GM18907 (cell line): Measurements from ENCODE around the gene DYTN.

Source experiments
- ATAC-seq: cut with Tn5 transposase; IDR thresholded peaks from one replicate; pipeline ENCODE4 v1.9.1; 2021; ENCODE audit warnings: mild to moderate bottlenecking, moderate library complexity; ENCODE audit not compliant: unreplicated experiment

Gene DYTN

DNA sequence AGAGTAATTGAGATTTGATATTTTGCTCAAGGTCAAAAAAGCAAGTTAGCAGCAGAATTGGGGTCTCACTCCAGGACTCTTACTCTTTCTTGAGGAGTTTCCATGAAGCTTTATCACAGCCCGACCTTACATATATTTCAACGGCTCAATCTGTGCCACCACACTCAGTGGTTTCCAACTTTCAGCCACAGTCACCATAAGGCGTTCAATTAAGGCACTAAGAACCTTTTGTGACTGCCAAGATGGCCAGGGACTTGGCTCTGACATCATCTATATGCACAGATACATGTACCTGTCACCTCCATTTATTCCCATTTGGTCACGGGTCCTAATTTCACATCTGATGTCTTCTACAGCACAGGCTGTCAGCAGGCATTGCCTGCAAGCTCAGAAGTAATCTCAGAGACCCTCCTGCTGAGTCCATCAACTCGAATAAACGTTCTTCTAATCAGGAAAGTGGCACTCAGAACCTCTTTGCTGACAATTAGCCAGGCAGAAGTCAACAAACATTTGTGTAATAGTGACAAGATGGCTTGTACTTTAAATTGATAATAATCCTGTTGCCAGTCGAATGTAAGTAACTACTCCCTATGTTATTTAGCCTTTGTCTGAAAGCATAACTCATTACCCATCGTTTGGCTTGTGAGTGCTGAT lies 16.1 kb downstream of the DYTN start:
- ATAC-seq: no peak

DNA sequence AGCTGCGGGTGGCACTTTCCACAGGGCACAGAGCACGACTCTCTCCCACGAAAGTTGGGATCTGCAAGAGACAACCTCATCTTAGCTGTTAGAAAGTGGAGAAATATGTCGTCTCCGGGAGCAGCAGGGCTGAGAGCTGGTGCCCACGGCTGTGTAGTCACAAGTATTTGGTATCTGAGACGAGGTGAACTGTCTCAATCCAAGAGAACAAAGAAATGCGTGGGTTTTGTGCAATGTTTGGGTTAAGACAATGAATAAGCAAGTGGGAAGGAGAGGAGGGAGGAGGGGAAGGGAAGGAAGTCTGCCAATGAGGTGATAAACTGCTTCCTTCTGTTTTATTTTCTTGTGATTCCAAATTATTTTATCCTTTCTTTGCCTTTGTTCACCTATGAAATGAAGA lies 18.0 kb downstream of the DYTN start:
- no peak for ATAC-seq

DNA sequence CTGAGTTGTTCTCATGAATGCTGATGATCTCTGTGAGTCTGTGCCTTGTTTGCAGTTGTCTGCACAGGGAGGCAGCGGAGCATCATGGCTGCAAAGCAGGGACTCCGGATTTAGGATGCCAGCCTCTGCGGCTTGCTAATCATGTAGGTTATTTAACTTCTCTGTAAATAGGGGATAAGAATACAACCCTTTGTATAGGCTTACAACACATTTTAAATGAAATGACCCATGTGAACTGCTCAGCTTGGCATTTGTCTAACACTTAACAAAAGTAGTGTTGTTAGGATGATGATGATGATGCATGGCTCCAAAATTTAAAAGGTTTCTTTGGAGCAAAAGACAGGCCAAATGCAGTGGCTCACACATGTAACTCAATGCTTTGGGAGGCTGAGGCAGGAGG lies 19.4 kb downstream of the DYTN start:
- no peak for ATAC-seq

DNA sequence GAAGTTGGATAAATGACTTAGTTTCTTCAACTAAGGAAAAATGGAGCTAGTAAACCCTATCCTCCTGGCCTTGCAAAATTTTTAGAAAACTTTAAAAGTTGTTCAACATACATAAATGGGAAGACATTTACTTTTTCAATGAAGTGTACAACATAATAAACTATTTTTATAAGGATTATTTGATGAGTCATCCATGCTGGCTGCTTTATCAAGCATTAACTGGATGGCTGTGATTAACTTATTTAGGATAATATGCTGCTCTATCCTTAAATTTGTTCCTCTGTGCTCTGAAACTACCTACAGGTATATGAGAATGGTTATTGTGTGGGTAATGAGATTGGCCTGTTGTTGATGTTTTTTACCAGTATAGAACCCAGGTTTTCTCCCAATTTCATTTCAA lies 21.3 kb downstream of the DYTN start:
- no peak for ATAC-seq

DNA sequence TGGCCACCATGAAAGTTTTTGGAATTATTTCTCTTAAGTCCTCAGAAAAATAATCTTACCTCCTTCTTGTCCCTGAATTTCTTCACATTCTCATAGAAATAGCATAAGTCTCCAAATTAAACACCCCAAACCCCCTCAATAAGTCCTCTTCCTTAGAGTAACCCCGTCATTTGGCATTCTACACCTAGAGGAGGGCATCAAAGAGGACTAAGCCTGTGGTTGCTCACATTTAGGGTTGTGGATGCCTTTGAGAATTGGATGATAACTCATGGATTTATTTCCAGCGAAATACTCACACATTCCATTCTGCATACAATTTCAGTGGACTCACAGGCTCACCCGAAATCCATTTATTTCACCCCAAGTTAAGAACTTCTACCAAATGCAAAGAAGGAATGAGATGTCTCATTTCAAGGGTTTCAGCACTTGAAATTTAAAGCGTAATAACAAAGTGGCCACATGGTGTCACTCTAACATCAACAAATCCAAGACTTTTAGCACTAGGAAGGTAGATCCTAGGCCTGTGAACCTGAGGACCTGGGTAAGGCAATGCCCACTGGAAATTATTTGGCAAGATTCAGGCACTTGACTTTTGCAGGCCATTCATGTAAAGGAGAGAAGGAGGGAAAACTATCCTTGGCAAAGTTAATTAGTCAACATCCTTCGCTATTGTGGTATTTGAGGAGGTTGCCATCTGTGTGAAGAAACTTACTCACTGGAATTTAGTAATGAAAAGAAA lies 24.6 kb downstream of the DYTN start:
- ATAC-seq: peak; percentile 73

DNA sequence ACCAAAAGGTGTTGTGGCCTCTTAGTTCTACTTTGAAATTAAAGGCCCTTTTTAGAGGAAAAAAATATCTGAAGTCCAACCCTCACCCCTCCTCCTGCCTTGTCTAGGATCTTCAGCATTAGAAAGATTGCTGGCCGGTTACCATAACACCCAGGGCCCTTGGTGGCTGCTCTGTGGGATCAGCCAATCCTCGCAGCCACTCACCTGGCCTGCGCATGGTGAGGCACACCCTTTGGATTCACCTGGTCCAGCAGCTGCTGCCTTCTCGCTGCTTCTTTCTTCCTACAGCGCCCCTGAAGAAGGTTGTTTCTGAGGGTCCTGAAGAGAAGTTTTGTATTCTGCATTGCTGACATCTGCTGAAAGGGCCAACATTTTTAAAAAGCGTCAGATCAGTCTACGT lies 25.2 kb downstream of the DYTN start:
- ATAC-seq: no peak

DNA sequence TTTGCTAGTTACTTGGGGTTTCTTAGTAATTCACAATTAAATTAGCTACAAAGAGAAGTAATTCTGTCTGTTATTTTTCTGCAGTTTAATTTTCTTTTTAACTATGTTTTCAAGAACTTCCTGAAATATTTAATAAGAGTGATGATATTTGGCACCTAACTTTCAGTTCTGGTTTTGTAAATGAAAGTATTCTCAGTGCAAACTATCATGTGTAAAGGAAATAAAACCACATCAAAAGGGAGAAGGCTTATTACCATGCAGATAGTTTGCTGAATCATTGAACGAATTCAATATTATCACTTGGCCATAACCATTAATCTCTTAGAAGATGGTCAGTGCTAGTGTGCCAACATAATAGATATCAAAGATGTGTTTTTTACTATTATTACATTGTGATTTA lies 29.2 kb downstream of the DYTN start:
- ATAC-seq: no peak

DNA sequence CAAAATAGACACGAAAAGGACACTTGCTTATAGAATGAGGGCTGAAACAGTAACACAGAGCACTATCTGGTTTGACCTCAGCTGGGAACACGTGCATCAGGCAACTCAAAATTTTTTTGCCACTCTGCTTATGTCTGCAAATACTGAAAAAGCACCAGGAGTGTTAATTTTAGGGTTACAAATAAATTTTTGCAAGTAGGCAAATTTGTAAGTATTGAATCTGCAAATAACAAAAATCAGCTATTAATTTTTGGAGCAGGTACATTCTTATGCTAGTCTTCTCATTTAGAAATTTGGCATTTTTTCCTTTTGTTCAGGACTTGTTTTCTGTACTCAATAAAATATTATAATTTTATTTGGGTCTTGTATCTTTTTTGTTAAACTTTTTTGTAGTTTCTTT lies 29.7 kb downstream of the DYTN start:
- no peak for ATAC-seq

DNA sequence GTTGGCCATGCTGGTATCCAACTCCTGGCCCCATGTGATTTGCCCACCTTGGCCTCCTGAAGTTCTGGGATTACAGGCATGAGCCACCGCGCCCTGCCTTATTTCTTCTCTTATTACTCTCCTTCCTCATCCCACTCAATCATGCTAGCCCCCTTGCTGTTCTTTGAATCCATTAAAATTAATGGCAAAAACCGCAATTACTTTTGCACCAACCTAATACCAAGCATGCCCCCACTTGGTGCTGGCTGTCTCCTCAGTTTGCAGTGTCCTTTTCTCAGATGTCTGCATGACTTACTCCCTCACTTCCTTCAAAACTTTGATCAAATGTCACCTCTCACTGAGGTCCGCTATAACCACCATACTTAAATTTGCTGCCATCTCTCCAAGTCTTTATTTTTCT lies 34.6 kb downstream of the DYTN start:
- no peak for ATAC-seq

DNA sequence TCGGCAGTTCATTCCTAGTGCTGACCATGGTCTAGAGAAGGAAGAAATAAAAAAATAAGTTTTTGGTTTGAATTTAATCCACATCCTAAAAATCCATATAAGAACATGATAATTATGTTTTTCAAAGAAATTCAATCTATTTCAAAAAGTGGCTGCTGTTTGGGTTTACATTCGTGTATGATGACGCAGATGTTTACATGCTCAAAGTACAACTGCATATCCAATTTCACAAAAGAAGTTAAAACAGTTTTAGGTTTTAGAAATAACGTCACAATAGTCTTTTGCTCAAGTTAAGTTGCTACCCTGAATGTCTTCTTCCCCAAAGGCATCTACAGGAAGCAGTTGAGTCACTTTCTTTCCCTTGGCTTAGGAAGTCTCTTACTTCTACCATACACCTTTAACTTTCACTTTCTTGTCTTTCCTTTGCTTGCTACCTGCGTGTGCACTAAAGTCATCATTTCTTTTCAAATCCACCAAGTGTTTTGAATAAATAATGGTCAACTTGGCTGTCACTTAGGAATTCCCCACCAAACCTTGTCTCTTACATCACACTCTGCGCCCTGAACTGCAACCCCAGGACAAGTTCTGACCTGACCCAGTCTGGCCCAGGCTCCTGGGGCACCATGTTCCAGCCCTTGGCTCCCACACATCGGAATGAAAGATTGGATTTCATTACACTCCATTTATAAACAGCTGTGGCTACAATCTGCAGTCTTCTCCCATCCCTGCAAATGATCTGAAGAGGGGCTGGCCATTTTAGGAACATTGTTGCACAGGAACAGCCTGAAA lies 47.5 kb downstream of the DYTN start:
- ATAC-seq: no peak

DNA sequence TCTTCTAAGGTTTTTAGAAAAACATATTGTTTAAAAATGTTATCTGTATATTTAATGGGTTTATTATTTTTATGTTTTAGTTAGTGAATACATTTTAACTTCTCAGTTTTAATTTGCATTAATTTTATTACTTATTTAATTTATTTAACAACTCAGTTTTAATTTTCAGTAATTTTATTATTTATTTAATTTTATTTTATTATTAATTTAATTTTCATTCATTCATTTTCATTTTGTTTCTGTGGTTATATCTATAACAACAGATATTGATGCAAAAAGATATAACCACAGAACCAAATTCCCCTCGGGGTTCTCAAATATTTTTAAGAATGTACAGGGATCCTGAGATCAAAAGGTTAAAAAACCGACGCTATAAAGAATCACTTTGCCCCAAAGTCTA lies 52.9 kb downstream of the DYTN start:
- ATAC-seq: no peak

DNA sequence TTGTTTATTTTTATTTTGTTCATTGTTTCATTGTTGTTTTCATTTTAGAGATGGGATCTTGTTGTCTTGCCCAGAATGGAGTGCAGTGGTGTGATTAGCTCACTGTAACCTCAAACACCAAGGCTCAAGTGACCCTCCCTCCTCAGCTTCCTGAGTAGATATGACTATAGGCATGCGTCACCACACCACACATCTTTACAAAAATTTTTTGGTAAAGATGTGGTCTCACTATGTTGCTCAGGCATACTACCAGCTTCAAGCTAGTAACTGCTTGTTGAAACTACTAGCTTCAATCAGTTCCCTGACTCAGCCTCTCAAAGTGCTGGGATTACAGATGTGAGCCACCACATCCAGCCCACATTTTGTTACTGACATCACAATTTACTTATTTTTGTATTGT lies 61.1 kb downstream of the DYTN start:
- ATAC-seq: no peak

DNA sequence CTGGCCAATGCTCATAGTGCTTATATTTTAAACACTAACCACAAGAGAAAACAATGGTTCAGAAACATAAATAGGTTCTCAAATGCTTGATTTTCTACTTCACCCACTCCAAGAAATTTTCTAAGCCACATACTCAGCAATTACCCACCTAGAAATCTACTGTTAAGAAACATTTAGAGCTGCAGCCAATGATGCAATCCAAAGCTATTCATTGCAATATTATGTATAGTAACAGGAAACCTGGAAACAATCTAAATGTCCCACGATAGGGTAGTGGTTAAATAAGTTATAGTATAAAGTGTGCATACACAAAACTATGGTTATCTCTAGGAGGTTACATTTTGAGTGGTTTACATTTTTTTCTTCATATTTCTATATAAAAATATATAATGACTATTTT lies 70.2 kb downstream of the DYTN start:
- ATAC-seq: no peak

DNA sequence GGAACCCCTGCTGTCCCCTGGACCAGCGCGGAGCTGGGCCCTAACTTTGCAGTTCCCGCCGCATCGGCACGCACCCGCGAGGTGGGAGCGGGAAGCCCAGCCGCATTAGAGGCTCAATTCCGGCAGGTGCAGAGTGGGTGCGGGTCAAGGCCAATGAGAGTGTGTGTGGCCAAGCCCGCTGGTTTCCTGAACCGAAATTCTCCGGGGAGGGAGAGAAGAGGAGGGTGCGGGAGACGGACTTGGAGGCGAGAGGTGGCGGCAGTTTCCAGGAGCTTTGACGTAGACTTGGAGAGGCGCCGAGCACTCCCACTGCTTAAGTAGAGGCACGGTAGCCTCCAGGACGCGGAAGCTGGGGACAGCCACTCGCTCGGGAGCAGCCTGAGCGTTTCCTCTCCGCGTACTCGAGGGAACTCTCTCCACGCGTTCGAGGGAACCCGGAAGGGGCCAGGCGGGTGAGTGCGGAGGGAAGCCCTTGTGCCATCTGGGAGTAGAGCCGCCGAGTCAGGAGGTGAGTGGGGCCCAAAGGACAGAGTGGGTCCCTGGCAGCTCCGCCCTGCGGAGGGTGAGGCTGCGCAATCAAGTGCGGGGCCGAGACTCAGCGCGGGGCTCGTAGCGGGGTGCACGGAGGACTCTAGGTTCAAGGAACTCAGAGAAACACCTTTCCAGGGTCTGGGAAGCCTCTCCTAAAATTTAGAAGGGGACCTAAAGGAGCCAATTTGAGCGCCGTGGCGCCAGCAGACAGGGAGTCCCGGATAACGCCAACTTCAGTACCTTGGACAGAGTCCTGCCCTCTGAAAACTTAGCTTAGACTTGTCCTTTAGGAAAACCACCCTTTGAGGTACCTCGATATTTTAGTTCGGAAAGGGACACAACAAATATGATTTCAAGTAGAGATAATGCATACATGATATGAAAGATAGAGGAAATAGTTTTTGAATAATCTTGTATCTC lies 75.8 kb downstream of the DYTN start, which contains the start of gene FAM237A:
FAM237A (plus strand) TSS at position 413 of the 951 bp plus-strand sequence. CDS start 1,750 bp downstream, outside the sequence.
- no peak for ATAC-seq

DNA sequence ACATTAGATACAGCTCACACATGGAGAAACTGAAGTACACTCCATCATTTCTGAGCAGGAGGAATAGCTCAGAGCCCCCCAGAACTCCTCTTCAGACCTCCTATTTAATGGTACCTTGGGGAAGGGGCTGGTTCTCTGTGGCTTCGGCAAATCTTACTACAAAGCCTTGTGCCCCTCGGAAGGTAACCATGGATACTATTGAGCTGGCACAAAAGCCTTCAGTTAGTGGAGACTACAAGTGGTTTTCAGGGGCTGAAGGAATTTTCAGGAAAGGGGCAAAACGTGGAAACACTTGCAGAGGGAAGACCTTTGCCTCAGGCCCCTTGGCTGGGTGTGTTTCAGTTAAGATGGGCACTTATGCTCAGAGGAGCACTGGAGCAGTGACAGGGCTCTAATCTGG lies 77.0 kb downstream of the DYTN start:
- ATAC-seq: no peak

DNA sequence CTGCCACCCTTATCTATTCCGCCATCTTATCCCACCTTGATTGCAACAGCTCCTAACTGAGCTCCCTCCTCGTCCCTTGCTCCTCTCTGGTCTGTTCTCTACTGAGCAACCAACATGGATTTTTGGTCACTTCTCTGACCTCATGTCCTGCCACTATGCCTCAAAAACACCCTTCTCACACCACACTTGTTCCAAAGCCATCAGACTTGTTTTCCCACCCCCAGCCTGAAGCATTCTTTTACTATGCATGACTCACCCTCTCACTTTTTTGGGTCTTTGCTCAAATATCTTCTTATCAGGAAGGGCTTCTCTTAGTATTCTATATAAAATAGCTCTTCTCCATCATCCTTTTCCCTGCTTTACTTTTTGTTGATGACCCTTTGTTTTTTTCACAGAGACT lies 78.6 kb downstream of the DYTN start:
- no peak for ATAC-seq

DNA sequence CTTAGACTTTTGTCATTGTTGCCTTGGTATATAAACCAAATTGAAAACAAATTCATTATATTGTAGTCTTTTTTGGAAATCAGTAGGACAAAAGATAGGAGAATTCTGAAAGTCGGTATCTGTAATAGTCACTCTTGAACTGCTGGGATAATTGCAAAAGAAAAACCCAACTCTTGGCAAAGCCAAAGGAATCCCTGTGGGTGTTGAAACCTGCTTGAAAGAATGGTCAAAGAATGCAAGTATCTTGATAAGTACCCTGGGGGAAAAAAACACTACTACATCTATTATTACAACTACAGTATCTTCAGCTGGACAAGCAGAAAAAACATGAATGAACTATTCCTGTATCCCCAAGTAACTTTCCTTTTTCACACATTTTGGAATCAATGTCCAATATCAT lies 83.2 kb downstream of the DYTN start:
- no peak for ATAC-seq

DNA sequence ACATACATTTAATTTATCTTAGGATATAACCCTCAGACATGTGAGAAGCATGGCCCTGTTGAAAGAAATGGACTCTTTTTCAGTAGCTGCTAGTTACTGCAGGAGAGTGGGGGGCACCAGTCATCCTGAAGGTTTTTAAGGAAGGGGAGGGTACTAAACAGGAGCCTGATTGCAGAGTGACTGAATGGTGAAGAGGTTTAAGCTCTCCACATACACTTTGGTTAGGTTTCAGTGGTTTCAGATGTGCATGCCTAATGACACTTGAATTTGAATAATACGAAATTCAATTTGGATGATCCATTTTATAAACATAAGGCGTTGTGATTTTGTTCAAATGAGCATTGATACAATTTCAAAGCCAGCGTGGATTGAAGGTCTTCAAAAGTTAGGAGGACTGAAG lies 86.9 kb downstream of the DYTN start:
- no peak for ATAC-seq

DNA sequence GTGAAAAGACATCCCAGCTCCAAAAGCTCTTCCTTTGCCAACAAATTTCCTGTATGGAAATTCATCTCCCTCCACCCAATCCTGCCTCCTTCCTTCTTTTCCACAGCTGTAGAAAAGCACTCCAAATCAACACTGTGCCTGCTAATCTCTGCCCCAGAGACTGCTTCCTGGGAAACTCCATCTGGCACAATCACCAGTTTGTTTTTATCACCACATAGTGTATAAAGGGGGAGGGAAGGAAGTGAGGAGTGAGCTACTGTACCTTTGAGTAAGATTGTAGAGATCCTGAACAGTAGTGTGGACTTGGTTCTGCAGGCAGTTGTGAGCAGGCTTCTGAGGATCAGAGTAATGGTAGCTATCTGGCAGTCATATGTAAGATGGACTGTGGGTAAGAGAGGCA lies 90.6 kb downstream of the DYTN start:
- ATAC-seq: no peak

DNA sequence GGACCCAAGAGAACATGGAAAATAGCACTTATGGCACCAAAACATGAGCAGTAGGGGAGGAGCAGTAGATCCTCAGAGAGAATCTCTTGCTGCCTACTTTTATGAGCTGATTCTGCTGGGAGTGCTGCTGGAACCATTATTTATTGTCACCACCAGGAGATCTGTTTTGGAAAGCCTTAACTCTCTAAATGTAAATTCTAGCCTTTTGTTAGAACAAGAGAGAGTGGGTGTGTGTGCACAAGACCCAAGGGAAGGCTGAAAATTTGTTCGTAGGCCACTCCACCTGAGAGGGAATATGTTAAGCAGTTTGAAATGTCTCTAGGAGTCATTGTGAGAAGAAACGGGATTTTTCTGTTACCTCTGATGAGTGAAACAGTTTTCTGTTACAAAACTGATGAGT lies 92.1 kb downstream of the DYTN start:
- no peak for ATAC-seq

DNA sequence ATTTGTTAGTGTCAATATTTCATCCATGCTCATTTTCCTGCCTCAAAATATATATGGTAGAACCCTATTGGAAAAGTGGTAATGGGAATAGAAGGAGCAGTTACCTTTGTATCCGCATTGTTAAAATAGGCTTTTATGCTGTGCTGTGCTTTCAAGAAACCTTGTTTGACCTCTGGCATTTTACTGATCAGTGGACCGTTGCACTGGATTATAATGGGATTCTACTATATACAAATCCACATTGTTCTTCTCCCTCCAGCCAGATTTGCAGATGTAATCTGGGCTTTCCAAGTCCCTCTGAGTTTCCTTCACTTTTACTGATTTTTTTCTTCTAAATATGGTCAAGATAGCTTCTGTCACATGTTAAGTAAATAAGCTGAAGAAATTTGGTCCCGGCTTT lies 99.2 kb downstream of the DYTN start:
- ATAC-seq: no peak
